NCI-H446 (cell line): Measurements from ENCODE around the gene LATS1.
"Not testable (repeated sequence)": the region's sequence is repeated elsewhere in the genome, so short reads cannot be mapped to it uniquely, and the experiment has no call there.

Experiments
- DNase-seq, 2 experiments: peaks; one replicate each; lab custom pipeline; 2025; lab: John Stamatoyannopoulos, UW

The LATS1 gene

DNA sequence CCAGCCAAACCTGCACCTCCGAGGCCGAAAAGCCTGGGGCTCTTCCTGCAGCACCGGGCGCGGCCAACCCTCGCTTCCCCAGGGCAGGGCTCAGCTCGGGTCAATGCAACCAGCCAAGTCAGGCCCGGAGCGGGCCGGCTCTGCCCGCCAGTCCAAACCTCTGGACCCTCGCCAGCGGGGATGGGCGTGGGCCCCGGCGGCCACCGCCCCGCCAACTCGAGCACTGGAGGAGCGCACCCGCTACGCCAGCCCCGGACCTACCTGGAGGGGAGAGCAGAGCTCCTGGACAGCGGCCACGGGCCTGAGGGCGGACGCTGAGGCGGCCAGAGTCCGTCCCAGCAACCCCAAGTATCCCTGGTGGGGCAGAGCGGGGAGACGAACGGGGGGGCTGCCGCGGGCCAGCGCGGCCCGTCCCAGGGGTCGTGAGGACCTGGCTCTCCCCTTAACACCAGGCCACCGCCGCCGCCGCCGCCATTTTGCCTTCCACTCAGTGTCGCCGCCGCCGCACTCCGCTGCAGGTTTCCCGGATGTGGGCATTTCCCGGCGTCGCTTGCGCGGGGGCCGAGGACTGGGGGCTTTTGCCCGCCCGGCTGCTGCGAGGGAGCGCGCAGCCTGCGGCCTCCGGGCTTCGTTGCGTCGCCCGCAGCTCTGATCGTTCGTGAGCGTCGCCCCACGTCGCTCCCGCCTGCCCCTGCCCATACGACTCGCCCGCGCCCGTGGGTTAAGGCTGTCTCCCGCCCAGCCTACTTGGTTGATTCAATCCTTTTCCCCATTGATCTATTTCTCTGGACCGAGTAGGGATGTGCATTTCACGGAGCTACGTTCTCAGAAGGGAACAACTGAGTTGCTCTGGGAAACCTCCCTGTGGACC is at the start of gene LATS1:
Gene LATS1, minus strand, starts transcription at position 514 of the 871 bp plus-strand sequence. CDS start 15,975 bp downstream, outside the sequence.
- DNase-seq, result peak; percentile 64 to 83

DNA sequence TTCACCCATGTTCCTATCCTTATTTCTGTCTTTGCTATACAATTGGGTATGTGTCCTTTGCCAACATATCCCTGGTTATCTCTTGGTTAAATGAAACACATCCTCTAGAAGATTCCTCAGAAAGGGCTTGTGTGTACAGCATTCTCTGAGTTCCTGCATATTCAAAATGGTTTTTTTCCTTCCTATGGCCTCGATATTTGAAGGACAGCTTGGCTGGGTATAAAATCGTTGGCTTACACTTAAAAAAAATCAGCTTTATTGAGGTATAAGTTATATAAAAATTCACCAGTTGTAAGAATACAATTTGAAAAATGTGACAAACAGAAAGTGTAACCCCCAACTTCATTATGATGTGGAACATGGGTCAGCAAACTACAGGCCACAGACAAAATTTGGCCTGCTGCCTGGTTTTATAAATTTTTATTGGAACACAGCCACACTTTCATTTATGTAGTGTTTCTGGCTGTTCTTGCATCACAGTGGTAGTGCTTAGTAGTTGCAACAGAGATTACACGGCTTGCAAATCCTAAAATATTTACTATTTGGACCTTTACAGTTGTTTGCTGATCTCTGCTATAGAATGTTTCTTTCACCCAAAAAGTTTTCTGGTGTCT is 48.4 kb upstream of the LATS1 start:
- no peak for DNase-seq

DNA sequence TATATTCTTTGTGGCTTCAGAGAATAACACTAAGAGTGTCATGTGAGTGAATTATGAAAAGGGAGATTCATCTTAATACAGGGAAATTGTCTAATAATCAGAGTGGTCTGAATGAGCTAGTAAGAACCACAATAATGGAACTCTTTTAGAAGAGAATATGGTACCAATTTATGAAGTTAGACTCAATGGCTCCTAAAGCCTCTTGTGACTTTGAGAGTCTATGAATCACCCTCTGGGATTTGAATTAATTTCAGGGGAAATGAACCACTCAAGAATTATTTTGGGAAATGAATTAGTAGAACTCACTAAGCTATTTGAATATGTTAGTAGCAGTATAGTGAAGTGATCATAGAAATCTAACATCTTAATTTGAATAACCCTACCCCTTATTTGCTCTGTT is 46.0 kb upstream of the LATS1 start:
- DNase-seq, result no peak

DNA sequence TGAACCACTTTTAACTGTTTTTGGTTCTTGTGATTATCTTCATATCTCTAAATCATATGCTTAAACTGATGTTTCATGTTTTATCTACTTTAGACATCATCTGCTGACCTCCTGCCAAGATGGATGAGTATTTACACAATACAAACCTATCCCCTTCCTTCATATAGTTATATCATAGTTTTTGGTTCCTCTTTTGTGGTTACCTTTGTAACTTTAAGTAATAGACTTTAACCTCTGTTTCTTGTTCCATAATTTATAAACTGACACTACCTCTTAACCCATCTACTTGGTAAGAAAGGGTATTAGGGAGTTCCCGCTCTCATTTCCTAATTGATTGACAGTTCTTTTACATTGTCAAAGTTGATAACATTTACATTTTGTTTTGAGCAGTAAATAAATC is 43.5 kb upstream of the LATS1 start:
- DNase-seq, result no peak

DNA sequence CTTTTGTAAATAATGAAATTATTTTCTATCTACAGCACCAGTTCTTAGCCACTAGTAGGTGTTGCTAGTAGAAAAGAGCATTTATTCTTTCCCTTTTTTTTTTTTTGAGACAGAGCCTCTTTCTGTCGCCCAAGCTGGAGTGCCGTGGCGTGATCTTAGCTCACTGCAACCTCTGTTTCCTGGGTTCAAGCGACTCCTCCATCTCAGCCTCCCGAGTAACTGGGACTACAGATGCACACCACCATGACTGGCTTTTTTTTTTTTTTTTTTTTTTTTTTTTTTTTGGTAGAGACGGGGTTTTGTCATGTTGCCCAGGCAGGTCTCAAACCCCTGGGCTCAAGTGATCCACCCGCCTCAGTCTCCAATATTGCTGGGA is 38.3 kb upstream of the LATS1 start:
- no peak for DNase-seq

DNA sequence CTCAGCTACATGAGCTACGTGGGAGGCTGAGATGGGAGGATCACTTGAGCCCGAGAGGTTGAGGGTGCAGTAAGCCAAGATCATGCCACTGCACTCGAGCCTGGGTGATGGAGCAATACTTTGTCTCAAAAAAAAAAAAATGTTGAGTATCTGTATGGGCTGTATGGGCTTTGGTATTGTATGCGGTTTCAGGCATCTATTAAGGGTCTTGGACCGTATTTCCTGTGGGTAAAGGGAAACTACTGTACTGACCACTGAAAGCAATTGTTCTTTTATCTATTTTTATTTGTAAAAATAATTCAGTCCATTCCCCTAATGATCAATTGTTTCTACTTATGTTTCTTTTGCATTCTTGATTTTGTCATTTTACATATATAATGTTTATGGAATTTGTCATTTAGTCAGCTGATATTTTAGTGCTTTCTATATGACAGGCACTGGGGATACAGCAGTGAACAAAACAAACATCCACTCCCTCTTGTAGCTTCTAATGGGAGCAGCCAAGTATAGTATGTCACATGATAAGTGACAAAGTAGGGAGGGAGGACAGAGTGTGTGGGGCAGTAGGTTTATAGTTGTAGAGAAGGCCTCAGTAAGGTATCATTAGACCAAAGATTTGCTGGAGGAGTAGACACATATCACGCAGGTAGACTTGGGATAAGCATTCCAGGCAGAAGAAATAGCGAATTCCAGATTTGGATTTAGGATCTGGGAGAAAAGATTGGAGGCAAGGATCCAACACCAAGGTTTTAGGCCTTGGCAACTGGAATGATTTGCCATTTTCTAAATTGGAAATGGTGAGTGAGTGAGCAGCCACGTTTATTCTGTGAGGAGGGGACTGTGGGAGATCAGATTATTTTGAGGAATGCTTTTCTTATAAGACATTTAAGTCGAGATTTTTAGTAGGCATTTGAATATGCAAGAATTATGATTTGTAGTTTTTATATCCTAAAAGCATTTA is 37.7 kb upstream of the LATS1 start:
- DNase-seq, result no peak

DNA sequence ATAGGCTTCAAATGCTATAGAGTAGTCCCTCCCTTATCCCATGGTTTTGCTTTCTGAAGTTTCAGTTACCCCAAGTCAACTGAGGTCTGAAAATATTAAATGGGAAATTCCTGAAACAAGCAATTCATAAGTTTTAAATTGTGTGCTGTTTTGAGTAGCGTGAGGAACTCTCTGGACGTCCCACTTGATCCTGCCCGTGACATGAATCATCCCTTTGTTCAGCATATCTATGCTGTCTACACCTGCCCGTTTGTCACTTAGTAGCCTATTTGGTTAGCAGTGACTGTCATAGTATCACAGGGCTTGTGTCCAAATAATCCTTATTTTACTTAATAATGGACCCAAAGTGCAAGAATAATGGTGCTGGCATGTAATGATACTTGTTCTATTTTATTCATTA is 36.6 kb upstream of the LATS1 start:
- DNase-seq, result no peak

DNA sequence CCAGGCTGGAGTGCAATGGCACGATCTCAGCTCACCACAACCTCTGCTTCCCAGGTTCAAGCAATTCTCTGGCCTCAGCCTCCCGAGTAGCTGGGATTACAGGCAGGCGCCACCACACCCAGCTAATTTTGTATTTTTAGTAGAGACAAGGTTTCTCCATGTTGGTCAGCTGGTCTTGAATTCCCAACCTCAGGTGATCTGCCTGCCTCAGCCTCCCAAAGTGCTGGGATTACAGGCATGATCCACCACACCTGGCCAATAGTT is 35.4 kb upstream of the LATS1 start:
- DNase-seq, result not testable (repeated sequence)

DNA sequence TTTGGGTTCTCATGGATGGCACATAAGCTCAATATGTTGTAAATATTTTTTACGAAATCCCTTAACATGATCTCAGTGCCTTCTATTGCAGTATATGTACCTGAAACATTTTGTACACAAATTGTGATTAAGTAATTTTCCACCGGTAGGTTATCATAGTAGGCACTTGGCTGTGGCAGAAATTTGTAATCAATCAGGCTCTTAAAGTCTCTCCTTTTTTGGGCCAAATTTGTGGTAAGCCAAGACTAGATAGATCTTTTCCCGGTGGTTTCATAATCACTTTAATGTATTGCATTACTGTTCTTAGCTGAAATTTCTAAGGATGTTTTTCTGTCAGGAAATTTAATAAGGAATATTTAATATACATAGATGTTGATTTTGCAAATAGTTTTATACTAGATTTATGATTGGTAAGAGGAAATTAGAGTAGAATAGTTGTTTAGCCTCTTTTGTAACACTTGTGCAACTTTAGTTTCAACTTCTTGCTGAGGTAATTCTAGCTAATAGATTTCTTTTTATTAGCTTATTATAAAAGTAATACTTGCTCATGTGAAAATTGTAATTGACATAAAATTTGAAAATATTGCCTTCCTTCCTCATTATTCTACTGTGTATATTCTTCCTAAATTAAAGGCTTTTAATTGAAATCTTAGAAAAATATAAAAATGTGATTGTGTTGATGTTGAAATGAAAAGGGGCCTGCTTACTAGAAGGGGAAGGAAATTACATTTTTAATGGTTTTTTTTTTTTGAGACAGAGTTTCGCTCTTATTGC is 34.9 kb upstream of the LATS1 start:
- DNase-seq, result no peak

DNA sequence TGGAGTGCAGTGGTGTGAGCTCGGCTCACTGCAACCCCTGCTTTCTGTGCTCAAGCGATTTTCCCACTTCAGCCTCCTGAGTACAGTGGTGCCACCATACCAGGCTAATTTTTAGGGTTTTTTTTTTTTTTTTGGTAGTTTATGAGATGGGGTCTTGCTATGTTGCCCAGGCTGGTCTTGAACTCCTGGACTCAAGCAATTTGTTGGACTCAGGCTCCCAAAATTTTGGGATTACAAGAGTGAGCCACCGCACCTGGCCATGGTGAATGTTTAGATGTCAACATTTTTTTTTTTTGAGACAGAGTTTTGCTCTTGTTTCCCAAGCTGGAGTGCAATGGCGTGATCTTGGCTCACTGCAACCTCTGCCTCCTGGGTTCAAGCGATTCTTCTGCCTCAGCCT is 34.0 kb upstream of the LATS1 start:
- DNase-seq, result not testable (repeated sequence)

DNA sequence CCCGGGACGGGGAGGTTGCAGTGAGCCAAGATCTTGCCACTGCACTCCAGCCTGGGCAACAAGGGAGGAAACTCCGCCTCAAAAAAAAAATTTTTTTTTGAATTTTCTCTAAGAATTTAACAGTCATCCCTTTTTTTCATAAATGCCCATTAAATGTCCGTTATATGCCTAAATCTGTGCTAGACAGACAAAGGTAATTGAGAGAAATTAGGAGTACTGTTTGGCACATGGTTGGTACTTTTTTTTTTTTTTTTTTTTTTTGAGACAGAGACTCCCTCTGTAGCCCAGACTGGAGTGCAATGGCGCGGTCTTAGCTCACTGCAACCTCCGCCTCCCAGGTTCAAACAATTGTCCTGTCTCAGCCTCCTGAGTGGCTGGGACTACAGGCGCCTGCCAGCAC is 33.3 kb upstream of the LATS1 start:
- DNase-seq, result no peak

DNA sequence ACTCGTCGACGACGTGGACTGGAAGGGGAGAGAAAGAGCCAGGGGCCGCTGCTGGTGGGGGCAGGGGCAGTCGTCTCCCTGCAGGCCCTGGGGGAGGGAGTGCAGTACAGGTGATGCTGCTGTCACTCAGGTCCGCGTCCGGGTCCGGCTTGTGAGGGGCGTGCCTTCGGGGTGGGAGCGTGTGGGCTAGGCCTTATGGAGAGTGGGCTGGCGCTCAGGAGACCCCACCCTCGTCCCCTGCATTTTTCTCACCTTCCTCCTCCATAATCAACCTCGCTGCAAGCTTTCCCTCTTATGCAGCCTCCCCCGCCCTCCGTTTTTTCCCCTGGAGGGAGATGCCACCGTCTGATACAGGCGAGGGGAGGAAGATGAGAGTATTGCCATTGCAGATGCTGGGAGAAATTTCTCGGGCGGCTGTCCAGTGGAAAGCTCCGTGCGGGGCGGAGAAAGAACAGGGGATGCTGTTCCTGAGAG is 32.3 kb upstream of the LATS1 start:
- peak; percentile 11 to 58 for DNase-seq

DNA sequence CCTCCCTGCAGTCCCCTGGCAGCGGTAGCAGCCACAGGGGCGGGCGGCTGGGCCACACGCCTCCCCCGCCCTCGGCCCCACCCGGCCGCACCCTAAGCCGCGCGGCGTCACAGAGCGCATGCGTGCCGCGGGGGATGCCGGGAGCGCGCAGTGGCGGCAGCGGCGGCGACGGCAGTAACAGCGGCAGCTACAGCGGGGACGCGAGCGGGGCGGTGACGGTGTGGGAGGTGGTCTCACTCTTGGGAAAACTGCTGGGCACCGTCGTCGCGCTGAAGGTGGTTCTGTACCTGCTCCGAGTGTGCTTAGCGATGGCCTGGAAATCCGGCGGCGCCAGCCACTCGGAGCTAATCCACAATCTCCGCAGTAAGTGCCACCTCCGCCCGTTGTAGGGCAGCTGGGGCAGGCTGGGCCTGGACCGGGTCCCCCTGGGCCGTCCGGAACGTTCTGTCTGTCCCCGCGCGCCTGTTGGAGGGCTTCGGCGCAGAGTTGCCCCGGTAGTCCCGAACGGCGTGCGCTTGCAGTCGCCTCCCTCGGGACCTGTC is 31.8 kb upstream of the LATS1 start, which contains the start of gene PCMT1:
Gene PCMT1, plus strand, starts transcription at position 148 of the 542 bp plus-strand sequence. Its CDS starts 161 bp downstream, at position 309.
- peak; percentile 68 to 90 for DNase-seq

DNA sequence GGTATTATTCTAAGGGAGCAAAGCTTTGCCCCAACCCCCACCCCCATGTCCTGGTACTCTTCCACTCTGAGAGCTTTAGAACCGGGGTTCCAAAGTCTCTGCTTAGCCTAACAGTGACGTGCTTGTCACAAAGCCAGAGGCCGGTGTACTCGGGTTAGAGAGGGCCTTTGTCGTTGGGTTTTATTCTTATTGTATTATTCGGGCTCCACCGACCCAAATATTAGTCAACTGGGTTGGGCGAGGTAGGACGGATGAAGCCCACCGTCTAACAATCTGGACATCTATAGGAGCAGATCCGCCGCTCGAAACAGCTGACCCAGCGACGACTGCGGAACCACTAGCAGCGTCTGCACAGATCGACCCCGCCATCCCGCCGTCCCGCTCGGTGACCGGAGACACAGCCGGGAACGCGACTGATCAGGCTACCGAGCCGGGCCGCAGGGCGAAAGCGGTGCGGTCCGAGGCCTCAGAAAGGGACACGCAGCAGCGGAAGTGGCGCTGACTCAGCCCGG is 31.2 kb upstream of the LATS1 start:
- not testable (repeated sequence) for DNase-seq

DNA sequence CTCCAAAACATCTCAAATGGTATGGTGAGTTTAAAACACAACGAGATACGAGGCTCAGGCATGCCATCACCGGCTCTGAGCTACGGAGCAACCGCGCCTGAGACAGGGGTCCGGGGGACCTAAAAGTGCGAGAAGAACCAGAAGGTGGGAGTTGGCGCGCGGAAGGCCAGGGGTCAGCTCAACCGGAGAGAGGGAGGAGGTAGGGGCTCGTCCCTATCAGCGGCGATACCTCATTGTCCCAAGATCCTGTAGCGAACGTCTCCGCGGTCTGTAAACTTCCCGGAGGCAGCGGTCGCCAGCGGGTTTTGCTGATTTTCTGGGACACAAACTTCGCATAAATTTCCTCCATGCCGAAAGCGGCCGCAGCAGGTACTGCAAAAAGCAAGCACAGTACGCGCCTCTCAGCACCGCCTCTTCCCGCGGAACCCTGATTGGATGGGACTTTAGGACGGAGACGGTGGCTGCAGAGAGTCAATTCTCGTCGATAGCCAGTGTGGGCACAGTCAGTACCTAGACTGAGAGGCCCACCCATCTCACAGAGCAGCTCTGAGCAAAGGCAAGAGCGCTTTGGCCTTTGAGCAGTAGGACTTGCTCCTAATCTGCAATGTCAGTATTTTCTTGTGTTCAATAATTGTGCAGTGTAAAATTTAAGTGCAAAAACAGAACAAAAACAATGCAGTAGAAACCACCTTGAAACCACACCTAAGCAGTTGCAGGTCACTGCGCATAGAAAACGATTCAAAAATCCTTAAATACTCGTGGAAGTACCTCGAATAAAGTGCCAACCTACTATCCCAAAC is 28.4 kb upstream of the LATS1 start, which contains the start of gene NUP43:
Gene NUP43, minus strand, starts transcription at position 383 of the 800 bp plus-strand sequence. Its CDS starts 34 bp downstream, at position 349.
- peak; percentile 55 to 91 for DNase-seq

DNA sequence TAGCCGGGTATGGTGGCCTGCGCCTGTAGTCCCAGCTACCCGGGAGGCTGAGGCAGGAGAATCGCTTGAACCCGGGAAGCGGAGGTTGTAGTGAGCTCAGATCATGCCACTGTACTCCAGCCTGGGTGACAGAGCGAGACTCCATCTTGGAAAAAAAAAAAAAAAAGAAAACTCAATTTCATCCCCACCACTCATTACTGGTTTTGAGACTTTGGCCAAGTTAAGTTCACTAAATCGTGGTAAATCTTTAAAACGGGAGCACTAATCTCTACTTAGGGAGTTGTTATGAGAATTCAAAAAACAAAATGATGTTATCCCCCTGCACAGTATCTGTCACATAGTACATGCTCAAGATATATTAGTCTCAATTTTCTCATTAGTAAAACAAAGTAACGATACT is 27.4 kb upstream of the LATS1 start:
- DNase-seq, result not testable (repeated sequence)

DNA sequence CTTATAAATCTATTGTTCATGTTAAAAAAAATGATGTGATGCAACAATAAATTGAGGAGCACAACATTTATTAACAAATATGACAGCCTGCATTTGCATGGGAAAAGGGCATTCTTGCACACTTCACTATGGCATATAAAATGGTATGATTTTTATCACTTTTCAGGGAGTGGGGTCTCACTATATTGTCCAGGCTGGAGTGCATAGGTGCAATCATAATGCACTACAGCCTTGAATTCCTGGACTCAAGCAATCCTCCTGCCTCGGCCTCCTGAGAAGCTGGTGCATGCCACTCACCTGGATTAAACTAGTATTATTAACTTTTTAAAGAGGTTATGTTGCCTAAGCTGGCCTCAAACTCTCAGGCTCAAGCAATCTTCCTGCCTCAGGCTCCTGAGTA is 17.0 kb upstream of the LATS1 start:
- no peak for DNase-seq

DNA sequence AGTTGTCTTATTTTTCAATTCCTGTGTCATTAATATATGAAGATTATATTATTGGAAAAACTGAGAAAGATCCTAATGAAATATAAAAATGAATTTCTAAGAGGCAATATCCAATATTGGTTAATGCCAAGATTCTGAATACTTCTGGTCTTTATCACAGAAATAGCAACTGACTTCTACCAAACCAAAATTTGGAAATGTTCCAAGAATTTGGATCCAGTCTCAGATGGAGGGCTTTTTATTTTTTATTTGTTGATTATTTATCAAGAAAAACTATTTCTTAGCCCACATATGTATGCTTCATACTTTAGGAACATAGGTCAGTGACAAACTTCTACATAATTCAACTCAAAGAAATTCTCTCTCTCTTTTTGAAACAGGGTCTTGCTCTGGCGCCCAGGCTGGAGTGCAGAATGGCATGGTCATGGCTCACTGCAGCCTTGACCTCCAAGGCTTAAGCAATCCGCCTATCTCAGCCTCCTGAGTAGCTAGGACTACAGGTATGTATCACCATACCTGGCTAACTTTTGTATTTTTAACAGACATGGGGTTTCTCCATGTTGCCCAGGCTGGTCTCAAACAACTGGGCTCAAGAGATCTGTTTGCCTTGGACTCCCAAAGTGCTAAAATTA is 15.3 kb upstream of the LATS1 start:
- no peak for DNase-seq

DNA sequence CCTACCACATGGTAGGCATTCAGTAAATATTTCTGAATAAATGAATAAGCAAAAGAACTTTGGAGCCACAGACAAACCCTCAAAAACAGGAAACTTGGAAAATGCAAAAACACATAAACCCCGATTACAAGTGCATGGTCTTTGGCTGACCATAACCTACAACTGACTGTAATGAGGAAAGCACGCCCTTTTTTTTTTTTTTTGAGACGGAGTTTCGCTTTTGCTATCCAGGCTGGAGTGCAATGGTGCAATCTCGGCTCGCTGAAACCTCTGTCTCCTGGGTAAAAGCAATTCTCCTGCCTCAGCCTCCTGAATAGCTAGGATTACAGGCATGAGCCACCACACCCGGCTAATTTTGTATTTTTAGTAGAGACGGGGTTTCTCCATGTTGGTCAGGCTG is 11.9 kb upstream of the LATS1 start:
- DNase-seq, result no peak
